ENCODE data around the gene RAB3IL1. TPM values are rescaled to one million over a fixed set of nuclear protein-coding genes. Genes with fewer than 3 reads are reported as not detected.

The RAB3IL1 gene
- total and polyA plus RNA-seq, 2 of the 13 experiments (the other 11 are each of a cell fraction or from before 2014, with no cell fraction given): 1.2 to 2.0 TPM

DNA sequence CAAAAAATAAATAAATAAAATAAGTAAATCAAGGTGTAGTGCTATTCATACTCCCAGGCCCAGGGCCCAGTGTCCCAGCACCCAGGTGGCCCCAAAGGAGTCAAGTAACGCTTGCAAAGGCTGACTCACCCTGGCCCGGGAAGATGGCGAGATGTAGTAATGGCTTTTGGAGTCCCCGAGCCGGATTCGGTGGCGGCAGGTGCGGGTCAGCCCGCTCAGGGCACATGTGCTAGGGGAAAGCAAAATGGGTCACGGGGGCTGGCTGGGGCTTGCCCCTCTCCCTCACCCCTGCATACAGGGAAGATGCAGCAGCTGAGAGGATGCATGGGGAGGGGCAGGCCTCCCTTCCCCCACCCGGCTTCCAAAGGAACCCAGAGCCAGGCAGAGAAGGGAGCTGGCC is 15.1 kb downstream of the RAB3IL1 start:
- Histone ChIP-seq H4K20me1 (ENCODE audit: insufficient read depth, low read length) (no peaks in the 10 kb centered on the region), H3K9ac (ENCODE audit: insufficient read depth, low read depth, low read length) (no peak overlapping the region), H3K4me3 (replicated peaks in 1 of 3; ENCODE audit: insufficient read depth in 1 of 3, low read depth in 2 of 3, low read length in 3 of 3) (no peak overlapping the region), H3K27ac (ENCODE audit: extremely low read length, insufficient read depth, low read length) (no peak overlapping the region), H3K4me1 (ENCODE audit: insufficient read depth, low read length) (peaks cover 36% of the 10 kb centered on the region), H3K9me3 (ENCODE audit: low read length) (no peaks in the 10 kb centered on the region), H3K27me3 (ENCODE audit: control insufficient read depth in 1 of 2, insufficient read depth in 2 of 2, low read length in 2 of 2) (no peaks in the 10 kb centered on the region), H2AFZ (ENCODE audit: low read length) (no peak overlapping the region), H3K4me2 (ENCODE audit: low read depth, low read length) (no peak overlapping the region), H3K36me3 (replicated peaks in 1 of 2; ENCODE audit: control insufficient read depth in 1 of 2, insufficient read depth in 2 of 2, low read length in 2 of 2) (no peaks in the 10 kb centered on the region), H3K79me2 (ENCODE audit: insufficient read depth, low read length) (no peaks in the 10 kb centered on the region)
- TF ChIP-seq KLF16 (CRISPR knock-in tag; IDR thresholded peaks at IDR 0.05) (no peak), CEBPG (CRISPR knock-in tag; IDR thresholded peaks at IDR 0.05) (no peak), ZNF143 (CRISPR knock-in tag; IDR thresholded peaks at IDR 0.05) (no peak), SCMH1 (CRISPR knock-in tag; IDR thresholded peaks at IDR 0.05; ENCODE audit: borderline replicate concordance) (no peak), PTBP1 (IDR thresholded peaks at IDR 0.05; ENCODE audit: low read depth, low read length, poor library complexity, severe bottlenecking) (no peak), DPF2 (CRISPR knock-in tag; IDR thresholded peaks at IDR 0.05; ENCODE audit: borderline replicate concordance, low read depth) (no peak), NFATC3 (CRISPR knock-in tag; IDR thresholded peaks at IDR 0.05) (no peak), SRSF4 (IDR thresholded peaks at IDR 0.05; ENCODE audit: low read depth, low read length, poor library complexity, severe bottlenecking) (no peak), MEIS2 (CRISPR knock-in tag; IDR thresholded peaks at IDR 0.05) (no peak), SP2 (CRISPR knock-in tag; IDR thresholded peaks at IDR 0.05) (no peak), YY1 (IDR thresholded peaks at IDR 0.05; ENCODE audit: insufficient read depth, insufficient replicate concordance, low read depth, low read length) (no peak)
- TF ChIP-seq, protein P1, sequence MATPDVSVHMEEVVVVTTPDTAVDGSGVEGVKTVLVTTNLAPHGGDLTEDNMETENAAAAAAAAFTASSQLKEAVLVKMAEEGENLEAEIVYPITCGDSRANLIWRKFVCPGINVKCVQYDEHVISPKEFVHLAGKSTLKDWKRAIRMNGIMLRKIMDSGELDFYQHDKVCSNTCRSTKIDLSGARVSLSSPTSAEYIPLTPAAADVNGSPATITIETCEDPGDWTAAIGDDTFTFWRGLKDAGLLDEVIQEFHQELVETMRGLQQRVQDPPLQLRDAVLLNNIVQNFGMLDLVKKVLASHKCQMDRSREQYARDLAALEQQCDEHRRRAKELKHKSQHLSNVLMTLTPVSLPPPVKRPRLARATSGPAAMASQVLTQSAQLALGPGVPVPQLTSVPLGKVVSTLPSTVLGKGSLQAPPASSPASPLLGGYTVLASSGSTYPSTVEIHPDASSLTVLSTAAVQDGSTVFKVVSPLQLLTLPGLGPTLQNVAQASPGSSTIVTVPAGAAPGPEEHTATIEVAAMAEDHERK (CRISPR knock-in tag; IDR thresholded peaks at IDR 0.05; ENCODE audit: low read depth): no peak
- TF ChIP-seq, protein P2, sequence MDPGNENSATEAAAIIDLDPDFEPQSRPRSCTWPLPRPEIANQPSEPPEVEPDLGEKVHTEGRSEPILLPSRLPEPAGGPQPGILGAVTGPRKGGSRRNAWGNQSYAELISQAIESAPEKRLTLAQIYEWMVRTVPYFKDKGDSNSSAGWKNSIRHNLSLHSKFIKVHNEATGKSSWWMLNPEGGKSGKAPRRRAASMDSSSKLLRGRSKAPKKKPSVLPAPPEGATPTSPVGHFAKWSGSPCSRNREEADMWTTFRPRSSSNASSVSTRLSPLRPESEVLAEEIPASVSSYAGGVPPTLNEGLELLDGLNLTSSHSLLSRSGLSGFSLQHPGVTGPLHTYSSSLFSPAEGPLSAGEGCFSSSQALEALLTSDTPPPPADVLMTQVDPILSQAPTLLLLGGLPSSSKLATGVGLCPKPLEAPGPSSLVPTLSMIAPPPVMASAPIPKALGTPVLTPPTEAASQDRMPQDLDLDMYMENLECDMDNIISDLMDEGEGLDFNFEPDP (CRISPR knock-in tag; conservative IDR thresholded peaks at IDR 0.05): no peak
- FAIRE-seq (no peak), DNase-seq (ENCODE audit: low spot score) (no peak), ATAC-seq (no peak)
- in situ Hi-C loops (cut with HindIII; ENCODE audit: extremely low pct_ligation_motif_present, low pct_unique_long_range_greater_than_20kb) (no loop called here), intact Hi-C loops (cut with micrococcal nuclease; ENCODE audit: unreplicated experiment) (no loop called here)
- POLR2A ChIA-PET: no interaction called here
- BruUV-seq (replicated peaks): no TSS peak
- CTCF ChIA-PET (ENCODE audit: low intra/inter-chr PET ratio, low total read pairs): no interaction called here
- WGBS (ENCODE audit: low lambda C conversion rate): 89% methylated on average over 6 of the region's 11 CpGs
